NCI-H187 treated with DMSO at 0.1 percent for 48 hours (cell line): ENCODE measurements around the gene IQSEC1.

ENCODE experiments used
- DNase-seq: peaks from one replicate; lab custom pipeline; 2025; lab: John Stamatoyannopoulos, UW

The IQSEC1 gene

GRCh38 chr3:12967606-12968351 lies 105.5 kb downstream of the IQSEC1 start:
- DNase-seq = no peak

- no peak for DNase-seq
These were observed 106.2 kb downstream of the IQSEC1 start for GRCh38 chr3:12966847-12967605.

- no peak for DNase-seq
These were observed 107.0 kb downstream of the IQSEC1 start for GRCh38 chr3:12965999-12966846.

- DNase-seq = no peak
These were observed 108.3 kb downstream of the IQSEC1 start for GRCh38 chr3:12964711-12965612.

GRCh38 chr3:12963922-12964701 lies 109.1 kb downstream of the IQSEC1 start:
- DNase-seq = peak; percentile 28

DNA sequence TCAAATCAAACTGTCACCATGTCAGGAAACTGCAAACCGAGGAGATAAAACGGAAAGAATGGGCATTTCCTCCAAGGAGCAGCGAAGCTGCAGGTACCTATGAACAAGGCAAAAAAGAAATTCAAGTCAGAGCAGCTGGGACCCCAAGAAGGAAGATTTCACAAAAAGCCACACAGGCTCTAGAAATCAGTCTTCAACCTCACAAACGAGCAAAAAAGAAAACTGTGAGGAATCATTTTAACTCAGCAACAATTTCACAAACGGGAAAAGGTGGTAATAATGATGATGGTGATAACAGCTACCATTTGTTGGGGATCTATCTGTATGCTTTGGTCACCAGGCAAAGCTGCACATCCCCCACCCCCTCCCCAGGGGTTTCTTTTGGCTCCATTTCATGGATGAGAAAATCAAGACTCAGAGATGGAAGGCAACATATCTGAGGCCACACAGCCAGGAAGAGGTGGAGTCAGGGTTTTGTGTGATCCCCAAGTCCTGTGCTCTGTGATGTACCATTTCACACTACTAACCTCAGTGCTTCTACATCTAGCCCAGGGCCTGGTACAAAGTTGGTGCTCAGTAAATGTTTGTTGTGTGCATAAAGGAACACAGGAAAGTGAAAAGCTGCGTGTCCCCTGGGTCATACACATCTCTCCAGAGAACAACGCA lies 109.9 kb downstream of the IQSEC1 start:
- DNase-seq = no peak

- no peak for DNase-seq
These were observed 110.9 kb downstream of the IQSEC1 start for GRCh38 chr3:12962292-12962691.

DNA sequence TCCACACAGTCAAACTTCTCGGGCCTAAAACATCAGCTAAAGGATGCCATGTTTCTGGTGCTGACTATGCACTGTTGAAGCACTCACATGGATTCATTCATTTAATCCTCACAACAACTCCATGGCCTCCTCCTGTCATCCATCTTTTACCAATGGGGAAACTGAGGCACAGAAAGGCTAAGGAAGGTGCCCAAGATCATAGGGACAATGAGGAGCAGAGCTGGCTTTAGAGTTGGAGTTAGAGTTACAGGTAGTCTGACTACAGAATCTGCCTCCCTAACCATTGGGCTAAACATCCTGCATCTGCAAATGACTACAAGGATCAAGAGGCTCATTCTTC lies 111.6 kb downstream of the IQSEC1 start:
- DNase-seq = no peak

- DNase-seq = no peak
These were observed 112.1 kb downstream of the IQSEC1 start for GRCh38 chr3:12961007-12961696.

- no peak for DNase-seq
These were observed 112.7 kb downstream of the IQSEC1 start for GRCh38 chr3:12960497-12960896.

DNA sequence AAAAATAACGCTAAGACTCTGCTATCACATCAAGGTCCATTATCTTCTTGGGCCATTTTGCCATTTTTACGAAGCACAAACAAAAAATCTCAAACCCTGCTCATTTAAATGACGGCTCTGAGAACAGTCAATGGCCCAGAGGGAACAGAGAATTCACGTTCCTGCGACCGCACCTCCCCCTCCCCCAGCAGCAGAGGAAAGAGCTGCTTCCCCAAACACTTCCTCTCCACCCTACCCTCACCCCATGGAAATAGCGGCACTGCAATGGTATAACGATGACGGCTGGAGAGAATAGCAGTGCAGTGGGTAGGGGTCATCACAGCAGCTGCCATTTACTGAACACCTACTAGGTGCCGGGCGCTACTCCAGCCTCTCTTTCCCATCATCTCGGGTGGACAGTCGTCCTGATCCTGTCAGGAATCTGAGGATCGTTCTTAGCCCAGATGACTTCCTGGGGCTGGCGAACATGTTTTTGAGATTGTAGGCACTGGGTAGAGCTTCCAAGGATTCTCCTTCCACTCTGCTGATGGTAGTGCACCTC lies 113.3 kb downstream of the IQSEC1 start:
- DNase-seq = no peak

- DNase-seq = no peak
These were observed 113.8 kb downstream of the IQSEC1 start for GRCh38 chr3:12959410-12959809.

DNA sequence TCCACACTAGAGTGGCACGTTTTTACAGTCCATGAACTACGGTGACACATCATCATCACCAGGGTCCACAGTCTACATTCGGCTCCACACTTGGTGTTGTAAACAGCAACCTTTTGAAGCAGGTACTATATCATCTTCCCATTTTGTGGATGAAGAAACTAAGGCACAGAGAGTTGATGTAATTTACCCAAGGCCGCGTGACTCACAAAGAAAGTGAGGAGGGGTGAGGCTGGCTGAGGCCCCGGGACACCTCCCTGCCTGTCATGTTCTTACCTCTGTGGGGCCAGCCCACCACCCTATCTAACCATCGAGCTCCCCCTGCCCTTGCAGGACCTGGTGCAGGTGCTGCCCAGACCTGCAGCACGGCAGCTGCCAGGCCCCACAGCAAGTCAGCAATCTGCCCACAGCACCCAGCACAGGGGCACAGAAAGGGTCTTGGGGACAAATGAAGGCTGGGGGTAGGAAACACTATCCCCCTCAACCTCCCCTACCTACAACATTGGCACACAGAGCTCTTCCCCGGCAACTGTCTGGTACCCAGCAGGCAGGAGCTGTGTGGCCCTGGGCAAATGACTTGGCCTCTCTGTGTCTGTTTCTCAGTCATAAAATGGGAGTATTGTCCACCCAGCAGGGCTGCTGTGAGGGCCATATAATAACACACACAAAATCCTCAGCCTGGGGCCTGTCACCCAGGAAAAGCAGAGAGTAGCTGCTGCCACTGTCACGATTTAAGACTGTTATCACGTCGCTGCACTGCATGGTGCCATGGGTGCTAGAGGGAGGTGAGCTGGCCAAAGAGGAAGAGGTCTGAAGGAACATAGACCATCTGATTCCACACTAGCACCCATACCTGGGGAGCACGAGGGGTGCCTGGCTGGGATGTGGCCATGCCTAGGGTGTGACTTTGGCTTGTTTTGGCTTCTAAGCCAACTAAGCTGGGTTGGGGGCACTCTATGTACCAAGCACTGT lies 115.1 kb downstream of the IQSEC1 start:
- no peak for DNase-seq

GRCh38 chr3:12957339-12957738 lies 115.9 kb downstream of the IQSEC1 start:
- no peak for DNase-seq

DNA sequence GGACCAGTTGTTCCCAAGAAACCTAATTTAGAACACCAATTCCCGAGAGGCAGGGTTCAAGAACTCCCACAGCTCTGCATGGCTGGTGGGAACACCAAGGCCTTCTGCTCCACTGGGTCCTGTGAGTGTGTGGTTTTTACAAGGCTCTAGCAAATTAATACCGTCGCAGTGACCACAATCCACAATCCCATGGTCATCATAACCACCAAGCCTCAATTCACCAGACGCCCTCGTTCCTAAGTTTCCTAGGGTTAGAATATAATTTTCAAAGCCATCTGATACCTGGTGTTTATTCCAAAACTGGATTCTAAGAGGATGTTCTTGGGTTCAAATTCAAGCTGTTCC lies 116.9 kb downstream of the IQSEC1 start:
- no peak for DNase-seq

GRCh38 chr3:12955651-12956315 lies 117.4 kb downstream of the IQSEC1 start:
- DNase-seq = no peak

DNA sequence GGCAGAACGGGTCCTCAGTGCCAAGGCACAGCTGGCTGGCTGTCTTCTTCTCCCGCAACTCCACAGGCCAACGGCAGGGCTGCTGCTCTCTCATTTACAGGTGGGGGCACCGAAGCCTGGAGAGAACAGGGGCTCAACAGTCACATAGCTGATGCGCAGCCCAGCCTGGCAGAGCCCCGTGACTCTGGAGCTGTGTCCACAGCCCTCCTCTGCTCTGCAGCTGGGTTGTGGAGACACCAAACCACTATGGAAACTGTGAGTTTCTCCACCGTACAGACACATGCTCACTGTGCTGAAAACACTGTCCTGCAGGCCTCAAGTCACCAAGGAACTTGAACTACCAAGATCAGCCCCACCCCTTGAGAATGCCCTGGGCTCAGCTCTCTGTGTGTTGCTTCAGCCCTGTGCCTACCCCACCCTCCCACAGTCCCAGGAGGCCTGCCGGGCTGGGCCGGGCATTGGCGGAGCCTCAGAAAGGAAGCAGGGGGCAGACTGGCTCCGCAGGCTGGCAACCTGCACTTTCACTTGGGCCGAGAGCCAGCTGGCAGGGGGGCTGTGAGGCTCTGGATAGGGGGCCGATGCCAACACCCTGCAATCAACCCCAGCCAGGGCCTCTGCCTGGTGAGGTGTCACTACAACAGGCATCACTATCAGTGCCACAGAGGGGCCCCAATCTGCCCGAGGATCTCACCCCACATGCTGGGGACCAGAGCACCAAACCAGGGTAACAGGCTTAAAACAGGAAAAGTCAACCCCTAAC lies 118.2 kb downstream of the IQSEC1 start:
- DNase-seq = no peak
